Transverse colon (tissue), 4 donors: ENCODE measurements around the gene IPO11. TPM values are rescaled to one million over a fixed set of nuclear protein-coding genes. Genes with fewer than 3 reads are reported as not detected.
"Not testable (repeated sequence)": the region's sequence is repeated elsewhere in the genome, so short reads cannot be mapped to it uniquely, and the experiment has no call there.

Experiments used
- DNase-seq: peaks from one replicate; pipeline ENCODE4 v3.0.0-alpha.2; 2019
- H3K27ac ChIP-seq, 4 donors: fragments of 200-600 bp; sonication (generic); 2 replicates each; pipeline ENCODE4 v1.5.1; 2016 to 2018; ENCODE audit warnings: inconsistent platforms in 4 of 4
- H3K27me3 ChIP-seq: fragments of 200-600 bp; sonication (generic); 2 replicates; pipeline ENCODE4 v1.5.1; 2017; ENCODE audit warnings: inconsistent platforms
- H3K36me3 ChIP-seq, 4 donors: fragments of 200-600 bp; sonication (generic); 2 replicates each; pipeline ENCODE4 v1.5.1; 2017 to 2019; ENCODE audit warnings: inconsistent platforms in 4 of 4
- H3K4me1 ChIP-seq, 4 donors: fragments of 200-600 bp; sonication (generic); 2 replicates each; pipeline ENCODE4 v1.5.1; 2017 to 2020; ENCODE audit warnings: inconsistent platforms in 4 of 4
- H3K4me3 ChIP-seq, 4 donors: fragments of 200-600 bp; sonication (generic); 1 replicate in 1 of 4; 2 replicates in 3 of 4; pipeline versions ENCODE4 v1.5.1 to v1.6.1; 2017 to 2019; ENCODE audit warnings: inconsistent platforms in 4 of 4
- H3K9me3 ChIP-seq, 2 donors: fragments of 200-600 bp; sonication (generic); 2 replicates each; pipeline ENCODE4 v1.5.1; 2017 to 2019; ENCODE audit warnings: inconsistent platforms in 2 of 2
- EP300 ChIP-seq: sonication (generic); formaldehyde crosslinking; IDR thresholded peaks from one replicate; pipeline ENCODE4 v1.6.1; 2017; ENCODE audit warnings: antibody characterized with exemption, low read depth
- POLR2A ChIP-seq: fragments of 450-650 bp; IDR thresholded peaks from one replicate; pipeline ENCODE4 v1.6.1; 2016; ENCODE audit warnings: antibody characterized with exemption, mild to moderate bottlenecking, moderate library complexity
- POLR2AphosphoS5 ChIP-seq, 3 donors: sonication (generic); formaldehyde crosslinking; IDR thresholded peaks; one replicate each; pipeline ENCODE4 v1.6.1; 2016; ENCODE audit warnings: antibody characterized with exemption in 3 of 3
- WGBS, 2 donors: methylation state at CpG; one replicate each; pipeline ENCODE4 v1.1.5; 2018; ENCODE audit warnings: low coverage in 1 of 2; 5-methylcytosine and 5-hydroxymethylcytosine counted together
- in situ Hi-C, 4 donors: fragments of 200-750 bp; cut with MboI; loops; one replicate each; pipeline versions ENCODE4 v1.15.0 to v1.15.1; 2017; ENCODE audit warnings: low sequenced_read_pairs in 3 of 4, low pct_ligation_motif_present in 1 of 4, low pct_unique_long_range_greater_than_20kb in 1 of 4
- intact Hi-C: fragments of 100-400 bp; cut with DNase I; formaldehyde crosslinking; loops from one replicate; pipeline ENCODE4 v1.15.1; 2023; ENCODE audit warnings: low total_unique reads
- total RNA-seq, 4 donors: library from RNA; depleted of rRNA; stranded (reverse); fragments of >200 nt; gene quantifications; one replicate each; pipeline ENCODE4 v1.1.0, GENCODE V29; 2016
- TF ChIP-seq, protein P1 (sequence below), 5 experiments: fragments of 200-600 bp in 3 of 5; fragments of 450-650 bp in 2 of 5; sonication (generic) in 3 of 5; IDR thresholded peaks; 1 replicate in 2 of 5; 2 replicates in 3 of 5; pipeline ENCODE4 v1.5.1; 2016 to 2017; ENCODE audit warnings: antibody characterized with exemption in 5 of 5, inconsistent platforms in 3 of 5, mild to moderate bottlenecking in 2 of 5, moderate library complexity in 1 of 5

The IPO11 gene
- total RNA-seq, 4 donors from 2014 or later = 6.4 to 37.8 (median 16.3) TPM

DNA sequence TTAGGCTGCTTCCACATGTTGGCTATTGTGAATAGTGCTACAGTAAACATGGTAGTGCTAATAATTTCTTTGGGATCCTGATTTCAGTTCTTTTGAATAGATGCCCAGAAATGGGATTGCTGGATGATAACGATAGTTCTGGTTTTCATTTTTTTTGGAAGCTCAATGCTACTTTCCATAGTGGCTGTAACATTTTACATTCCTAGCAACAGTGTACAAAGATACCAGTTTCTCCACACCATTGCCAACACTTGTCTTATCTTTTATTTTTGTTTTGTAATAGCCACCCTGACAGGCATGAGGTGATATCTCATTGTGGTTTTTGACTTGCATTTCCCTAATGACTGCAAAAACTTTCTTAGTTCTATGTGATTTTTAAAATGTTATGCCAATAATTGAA lies 97.2 kb downstream of the IPO11 start:
- intact Hi-C loops (no loop called here), in situ Hi-C loops (no loop called here)
- 90 to 100% methylated on average over 1 of the region's 1 CpG for WGBS, 2 donors
- Histone ChIP-seq H3K4me3 (no peak overlapping the region), H3K9me3 (no peaks in the 10 kb centered on the region), H3K27me3 (no peaks in the 10 kb centered on the region), H3K4me1 (no peaks in the 10 kb centered on the region), H3K27ac (no peak overlapping the region), H3K36me3 (peaks cover 0 to 15% (median 0%) of the 10 kb centered on the region in 4 donors)
- DNase-seq = no peak
- TF ChIP-seq POLR2A (no peak), EP300 (no peak), POLR2AphosphoS5 (IDR thresholded peaks at IDR 0.05) (no peak)
- TF ChIP-seq, protein P1, sequence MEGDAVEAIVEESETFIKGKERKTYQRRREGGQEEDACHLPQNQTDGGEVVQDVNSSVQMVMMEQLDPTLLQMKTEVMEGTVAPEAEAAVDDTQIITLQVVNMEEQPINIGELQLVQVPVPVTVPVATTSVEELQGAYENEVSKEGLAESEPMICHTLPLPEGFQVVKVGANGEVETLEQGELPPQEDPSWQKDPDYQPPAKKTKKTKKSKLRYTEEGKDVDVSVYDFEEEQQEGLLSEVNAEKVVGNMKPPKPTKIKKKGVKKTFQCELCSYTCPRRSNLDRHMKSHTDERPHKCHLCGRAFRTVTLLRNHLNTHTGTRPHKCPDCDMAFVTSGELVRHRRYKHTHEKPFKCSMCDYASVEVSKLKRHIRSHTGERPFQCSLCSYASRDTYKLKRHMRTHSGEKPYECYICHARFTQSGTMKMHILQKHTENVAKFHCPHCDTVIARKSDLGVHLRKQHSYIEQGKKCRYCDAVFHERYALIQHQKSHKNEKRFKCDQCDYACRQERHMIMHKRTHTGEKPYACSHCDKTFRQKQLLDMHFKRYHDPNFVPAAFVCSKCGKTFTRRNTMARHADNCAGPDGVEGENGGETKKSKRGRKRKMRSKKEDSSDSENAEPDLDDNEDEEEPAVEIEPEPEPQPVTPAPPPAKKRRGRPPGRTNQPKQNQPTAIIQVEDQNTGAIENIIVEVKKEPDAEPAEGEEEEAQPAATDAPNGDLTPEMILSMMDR (IDR thresholded peaks at IDR 0.05) = no peak

DNA sequence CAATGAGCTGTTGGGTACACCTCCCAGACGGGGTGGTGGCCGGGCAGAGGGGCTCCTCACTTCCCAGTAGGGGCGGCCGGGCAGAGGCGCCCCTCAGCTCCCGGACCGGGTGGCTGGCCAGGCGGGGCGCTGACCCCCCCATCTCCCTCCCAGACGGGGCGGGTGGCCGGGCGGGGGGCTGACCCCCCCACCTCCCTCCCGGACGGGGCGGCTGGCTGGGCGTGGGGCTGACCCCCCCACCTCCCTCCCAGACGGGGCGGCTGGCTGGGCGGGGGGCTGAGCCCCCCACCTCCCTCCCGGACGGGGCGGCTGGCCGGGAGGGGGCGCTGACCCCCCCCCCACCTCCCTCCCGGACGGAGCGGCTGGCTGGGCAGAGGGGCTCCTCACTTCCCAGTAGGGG lies 100.5 kb downstream of the IPO11 start:
- H3K36me3 ChIP-seq, H3K4me1 ChIP-seq, in situ Hi-C loops, H3K27me3 ChIP-seq, H3K4me3 ChIP-seq, intact Hi-C loops, H3K27ac ChIP-seq, DNase-seq, H3K9me3 ChIP-seq: not testable (repeated sequence)
- WGBS, 2 donors = no CpG with 5 or more reads among the region's 28 CpGs

DNA sequence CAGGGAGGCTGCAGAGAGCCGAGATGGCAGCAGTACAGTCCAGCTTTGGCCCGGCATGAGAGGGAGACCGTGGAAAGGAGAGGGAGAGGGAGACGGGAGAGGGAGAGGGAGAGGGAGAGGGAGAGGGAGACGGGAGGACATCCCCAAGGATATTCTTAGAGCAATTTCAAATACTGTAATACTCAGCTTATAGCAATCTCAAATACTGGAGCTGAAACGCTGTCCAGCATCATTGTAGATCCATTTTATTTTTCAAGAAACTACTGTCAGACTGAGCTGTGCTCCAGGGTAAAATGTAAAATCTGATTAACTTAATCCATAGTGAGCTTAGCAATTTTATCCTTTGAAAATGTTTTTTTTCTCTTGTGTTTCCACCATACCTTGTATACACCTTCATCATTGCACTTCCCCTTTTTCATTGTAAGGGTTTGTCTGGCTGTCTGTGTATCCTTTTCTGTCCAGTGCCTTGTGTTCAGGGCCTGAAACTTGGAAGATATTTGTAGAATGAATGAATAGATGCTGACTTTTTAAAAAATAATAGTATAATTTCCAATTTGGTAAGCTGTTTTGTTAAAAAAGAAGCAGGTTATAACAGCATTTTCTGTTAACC lies 102.1 kb downstream of the IPO11 start:
- Histone ChIP-seq H3K9me3 (no peaks in the 10 kb centered on the region), H3K27me3 (no peaks in the 10 kb centered on the region), H3K27ac (no peak overlapping the region), H3K4me3 (no peak overlapping the region), H3K36me3 (peaks cover 0 to 6% (median 0%) of the 10 kb centered on the region in 4 donors), H3K4me1 (no peaks in the 10 kb centered on the region)
- DNase-seq = no peak
- in situ Hi-C loops (no loop called here), intact Hi-C loops (no loop called here)
- 80 to 100% methylated on average over 3 to 6 of the region's 6 CpGs for WGBS, 2 donors
- TF ChIP-seq POLR2A (no peak), POLR2AphosphoS5 (IDR thresholded peaks at IDR 0.05) (no peak), EP300 (no peak)
- TF ChIP-seq, protein P1 (IDR thresholded peaks at IDR 0.05) = no peak

DNA sequence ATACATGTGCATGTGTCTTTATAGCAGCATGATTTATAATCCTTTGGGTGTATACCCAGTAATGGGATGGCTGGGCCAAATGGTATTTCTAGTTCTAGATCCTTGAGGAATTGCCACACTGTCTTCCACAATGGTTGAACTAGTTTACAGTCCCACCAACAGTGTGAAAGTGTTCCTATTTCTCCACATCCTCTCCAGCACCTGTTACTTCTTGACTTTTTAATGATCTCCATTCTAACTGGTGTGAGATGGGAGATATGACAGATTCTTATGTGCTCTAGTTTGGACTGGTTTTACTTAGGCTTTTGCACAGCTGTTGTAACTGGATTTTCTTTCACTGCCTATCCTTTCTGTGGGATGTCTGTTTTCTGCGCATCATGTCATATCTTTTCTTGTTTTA lies 108.2 kb downstream of the IPO11 start:
- H3K4me1 ChIP-seq, in situ Hi-C loops: not testable (repeated sequence)

DNA sequence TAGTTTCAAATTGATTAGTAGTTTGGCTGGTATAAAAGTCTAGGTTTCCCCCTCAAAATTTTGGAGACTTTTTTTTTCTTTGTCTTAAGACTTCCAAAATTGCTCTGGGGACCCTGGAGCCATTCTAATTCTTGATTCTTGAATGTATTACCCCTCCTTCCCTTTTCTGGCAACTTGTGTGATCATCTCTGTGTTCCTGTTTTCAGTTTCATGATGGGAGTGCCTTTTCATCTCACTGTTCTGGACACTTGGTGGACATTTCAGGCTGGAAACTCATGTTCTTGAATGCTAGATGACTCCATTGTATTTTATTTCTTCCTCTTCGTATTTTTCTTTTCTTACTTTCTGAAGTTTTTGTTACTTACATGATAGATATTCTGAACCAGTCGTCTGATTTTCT lies 108.8 kb downstream of the IPO11 start:
- intact Hi-C loops = no loop called here
- no peak for DNase-seq
- in situ Hi-C loops = no loop called here

More for the DNA sequence above, 108.2 kb downstream of the IPO11 start:
- DNase-seq, intact Hi-C loops, H3K4me3 ChIP-seq, H3K27me3 ChIP-seq, H3K9me3 ChIP-seq, H3K27ac ChIP-seq, H3K36me3 ChIP-seq: not testable (repeated sequence)
- 100% methylated on average over 1 of the region's 1 CpG for WGBS, 2 donors

More for the DNA sequence above, 108.8 kb downstream of the IPO11 start:
- H3K9me3 ChIP-seq = no peaks in the 10 kb centered on the region
- H3K4me1 ChIP-seq = no peaks in the 10 kb centered on the region
- no peak overlapping the region for H3K27ac ChIP-seq
- no peaks in the 10 kb centered on the region for H3K36me3 ChIP-seq
- H3K4me3 ChIP-seq = no peak overlapping the region
- TF ChIP-seq EP300 = no peak
- TF ChIP-seq, protein P1 (IDR thresholded peaks at IDR 0.05) = no peak
- no peak for TF ChIP-seq POLR2AphosphoS5 (IDR thresholded peaks at IDR 0.05)
- TF ChIP-seq POLR2A = no peak
- no peaks in the 10 kb centered on the region for H3K27me3 ChIP-seq
- 71 to 73% methylated on average over 2 of the region's 2 CpGs for WGBS, 2 donors
